HG02885 (cell line): ENCODE measurements around the gene CWC27.
"Not testable (repeated sequence)": the region's sequence is repeated elsewhere in the genome, so short reads cannot be mapped to it uniquely, and the experiment has no call there.

Source experiments
- ATAC-seq: cut with Tn5 transposase; IDR thresholded peaks from one replicate; pipeline ENCODE4 v1.9.1; 2021; ENCODE audit warnings: mild to moderate bottlenecking; ENCODE audit not compliant: unreplicated experiment, poor library complexity

Gene CWC27

DNA sequence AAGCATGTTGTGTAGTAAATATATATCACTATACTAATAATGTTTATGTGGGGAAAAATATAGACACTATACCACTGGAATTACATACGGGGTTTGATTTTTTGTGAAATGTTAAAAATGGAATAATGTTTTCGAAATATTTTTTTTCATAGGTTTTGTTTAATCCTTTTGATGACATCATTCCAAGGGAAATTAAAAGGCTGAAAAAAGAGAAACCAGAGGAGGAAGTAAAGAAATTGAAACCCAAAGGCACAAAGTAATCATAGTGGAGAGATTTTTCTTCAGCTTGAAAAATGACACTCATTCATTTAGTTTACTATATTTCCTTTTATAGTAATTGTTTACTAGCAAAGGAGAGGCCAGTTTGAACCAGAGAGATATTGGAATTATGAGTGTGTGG is 17.6 kb downstream of the CWC27 start:
- no peak for ATAC-seq

DNA sequence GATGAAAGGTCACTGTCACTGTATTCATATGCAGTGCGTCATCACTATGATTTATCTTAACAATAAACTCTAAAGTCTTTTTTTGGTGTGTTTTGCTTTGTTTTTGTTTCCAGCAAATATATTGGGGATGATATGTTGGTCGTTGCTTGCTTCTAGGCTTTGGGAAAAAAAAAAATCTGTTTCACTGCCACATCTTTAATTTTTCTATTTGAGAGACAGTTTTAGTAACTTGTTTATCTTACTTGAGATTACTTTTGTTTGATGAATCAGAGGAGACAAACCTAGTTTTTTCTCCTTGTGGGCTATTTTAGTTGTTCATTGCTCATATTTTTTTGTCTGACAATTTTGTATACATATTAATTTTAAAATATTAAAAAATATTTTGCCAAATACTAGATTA is 19.4 kb downstream of the CWC27 start:
- ATAC-seq, result no peak

DNA sequence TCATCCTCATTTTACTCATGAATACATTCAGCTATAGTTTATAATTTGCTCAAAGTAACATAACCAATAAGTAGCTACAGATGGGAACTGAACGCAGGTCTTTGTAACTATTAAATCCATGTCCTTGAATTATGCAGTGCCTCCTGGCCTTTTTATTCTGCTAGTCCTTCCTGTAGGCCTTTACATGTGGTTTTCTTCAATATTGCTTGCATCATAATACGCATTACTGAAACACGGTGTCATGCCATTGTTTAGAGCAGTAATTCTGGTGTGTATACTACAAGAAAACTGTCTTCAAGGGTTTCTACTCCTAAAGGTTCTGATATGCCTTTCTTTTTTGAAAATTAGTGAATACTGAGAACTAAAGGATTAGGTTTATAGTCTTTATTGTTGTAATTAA is 20.7 kb downstream of the CWC27 start:
- no peak for ATAC-seq

DNA sequence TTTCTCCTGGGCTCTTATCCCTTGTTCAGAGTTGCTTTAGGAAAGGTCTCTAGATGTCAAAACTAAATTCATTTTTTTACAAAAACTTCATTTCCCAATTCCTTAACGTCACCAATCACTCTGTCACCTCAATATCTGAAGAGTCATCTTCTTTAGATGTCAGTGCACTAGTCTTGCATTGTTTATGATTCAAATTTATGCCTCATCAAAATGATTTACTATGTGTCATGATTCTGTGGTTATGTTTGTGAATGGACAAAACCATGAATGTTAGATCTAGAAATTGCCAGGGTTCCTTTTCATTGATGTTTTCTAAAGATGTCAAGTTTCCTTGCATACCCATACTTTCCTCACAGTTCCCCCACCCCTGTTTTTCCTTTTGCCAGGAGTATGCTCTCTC is 21.5 kb downstream of the CWC27 start:
- ATAC-seq, result no peak

DNA sequence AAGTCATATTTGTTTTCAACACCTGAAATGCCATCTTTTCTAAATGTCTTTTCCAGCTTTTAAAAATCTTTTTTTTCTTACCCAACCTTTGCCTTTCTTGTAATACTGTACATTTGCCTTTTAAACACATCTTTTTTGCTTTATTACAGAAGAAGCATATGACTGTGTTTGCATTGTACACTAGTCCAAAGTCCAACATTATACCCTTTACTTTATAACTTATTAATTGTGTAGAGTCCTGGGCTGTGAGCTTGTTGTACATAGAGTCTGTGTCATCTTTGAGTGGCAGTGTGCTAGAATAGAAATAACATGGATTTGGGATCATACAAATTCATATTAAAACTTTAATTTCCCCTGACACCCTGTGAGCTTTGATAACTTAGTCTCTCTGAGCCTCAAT is 23.7 kb downstream of the CWC27 start:
- ATAC-seq, result no peak

DNA sequence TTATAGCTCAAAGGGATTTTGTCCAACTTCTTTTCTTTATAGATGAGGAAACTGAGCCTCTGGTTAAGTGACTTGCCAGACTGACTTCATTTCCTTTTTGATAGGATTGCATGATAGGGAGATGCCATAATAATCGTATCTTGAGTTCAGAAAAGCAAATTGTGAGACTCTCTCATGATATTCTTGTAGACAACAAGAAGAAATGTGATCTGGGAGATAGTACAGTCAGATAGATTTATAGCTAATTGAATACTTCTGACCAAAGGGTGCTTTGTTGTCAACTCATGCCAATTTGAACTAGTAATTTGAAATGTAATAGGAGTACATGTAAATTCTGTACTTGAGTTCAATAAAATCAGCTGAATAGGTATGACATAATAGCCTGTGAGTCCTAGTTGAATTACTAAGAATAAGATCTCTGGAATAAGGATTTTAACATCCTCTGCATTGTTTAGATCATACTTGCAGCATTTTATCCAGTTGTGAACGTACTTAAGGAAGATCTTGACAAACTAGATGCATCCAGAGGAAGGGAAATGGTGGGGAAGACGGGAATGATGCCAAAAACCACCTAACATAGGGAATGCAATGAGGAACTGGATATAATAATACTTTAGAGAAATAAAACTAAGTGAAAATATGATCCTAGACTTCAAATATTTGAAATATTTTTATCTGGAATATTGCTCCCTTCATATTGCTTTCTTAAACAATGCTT is 25.5 kb downstream of the CWC27 start:
- no peak for ATAC-seq

DNA sequence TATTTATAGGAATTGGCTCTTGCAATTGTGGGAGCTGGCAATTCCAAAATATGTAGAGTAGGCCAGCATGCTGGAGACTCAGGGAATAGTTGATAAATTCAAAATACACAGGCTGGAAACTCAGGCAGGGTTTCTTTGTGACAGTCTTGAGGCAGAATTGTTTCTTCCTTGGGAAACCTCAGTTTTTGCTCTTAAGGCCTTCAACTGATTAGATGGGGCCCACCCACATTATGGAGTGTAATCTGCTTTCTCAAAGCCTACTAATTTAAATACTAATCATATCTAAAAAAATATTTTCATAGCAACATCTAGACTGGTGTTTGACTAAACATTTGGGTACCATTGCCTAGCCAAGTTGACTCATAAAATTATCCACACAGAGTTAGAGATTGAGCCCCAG is 27.6 kb downstream of the CWC27 start:
- ATAC-seq, result no peak

DNA sequence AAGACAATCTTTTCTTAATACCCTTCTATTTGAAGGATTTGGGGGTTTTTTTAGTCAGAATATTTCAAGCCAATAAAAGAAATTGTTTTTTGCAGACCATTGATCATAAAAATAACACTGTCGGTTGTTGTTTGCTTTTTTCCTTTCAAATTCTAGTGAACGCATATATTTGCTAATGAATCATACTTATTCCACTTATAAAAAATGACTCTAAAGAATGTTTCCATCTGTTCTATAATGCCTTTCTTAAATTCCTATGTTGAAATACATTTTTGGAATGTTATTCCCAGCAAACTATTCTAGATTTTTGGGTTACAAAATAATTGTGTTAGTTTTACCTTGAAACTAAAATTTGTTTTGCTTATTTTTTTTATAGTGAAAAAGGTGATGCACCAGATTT is 32.2 kb downstream of the CWC27 start:
- ATAC-seq, result no peak

DNA sequence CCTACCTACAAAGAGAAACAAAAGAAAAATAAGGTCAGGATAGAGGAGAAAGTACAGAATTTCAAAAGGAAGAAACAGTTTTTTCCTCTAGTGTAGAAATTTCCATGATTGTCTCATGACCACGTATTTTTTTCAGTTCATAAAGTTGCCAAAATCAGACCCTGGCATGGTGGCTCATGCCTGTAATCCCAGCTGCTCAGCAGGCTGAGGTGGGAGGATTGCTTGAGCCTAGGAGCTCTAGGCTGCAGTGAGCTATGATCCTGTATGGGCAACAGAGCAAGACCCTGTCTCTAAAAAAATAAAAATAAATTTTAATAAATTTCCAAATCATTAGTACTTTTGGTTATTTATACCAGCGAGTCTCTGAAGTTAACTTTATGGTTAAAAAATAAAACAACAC is 37.8 kb downstream of the CWC27 start:
- no peak for ATAC-seq

DNA sequence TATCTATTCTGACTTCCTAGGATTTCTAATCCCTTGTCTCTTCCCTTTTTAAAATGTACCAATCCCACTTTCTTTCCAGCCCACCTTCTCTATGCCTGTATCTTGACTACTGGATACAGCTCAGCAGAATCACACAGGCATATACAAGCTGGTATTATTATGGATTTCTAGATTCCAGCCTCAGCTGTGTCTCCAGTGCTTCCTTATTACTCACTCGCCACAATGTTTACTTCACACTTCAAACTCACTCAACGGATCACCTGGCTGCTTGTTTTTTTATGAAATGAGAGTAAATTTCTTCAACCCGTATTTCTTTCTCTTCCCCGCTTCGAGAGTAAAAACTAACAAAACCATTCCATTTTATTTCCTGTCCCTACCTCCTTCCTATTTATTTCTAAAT is 38.8 kb downstream of the CWC27 start:
- no peak for ATAC-seq

DNA sequence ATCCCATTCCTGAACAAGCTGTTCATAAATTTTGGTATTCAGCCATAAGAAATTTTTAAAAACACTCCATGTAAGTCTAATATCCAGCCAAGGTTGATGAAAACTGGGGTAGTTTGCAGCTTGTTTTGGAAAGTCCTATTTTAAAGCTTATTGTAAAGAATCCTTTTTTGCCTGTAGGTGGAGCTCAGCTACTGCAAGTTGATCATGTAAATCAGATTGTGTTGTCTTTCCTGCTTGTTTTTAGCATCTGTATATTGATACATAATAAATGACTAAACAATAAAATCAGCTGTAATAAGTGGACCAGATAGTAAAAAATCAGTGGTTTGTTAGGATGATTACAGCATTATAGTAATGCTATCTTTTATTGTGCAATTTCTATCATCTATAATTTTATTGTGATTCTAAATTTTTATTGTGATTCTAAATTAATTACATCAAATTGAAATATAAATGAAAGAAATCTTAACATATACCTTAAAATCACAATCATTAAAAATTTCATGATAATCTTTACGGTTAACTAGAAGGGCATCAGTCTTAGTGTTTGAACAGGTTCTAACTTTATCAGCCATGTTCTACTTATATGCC is 42.4 kb downstream of the CWC27 start:
- peak; percentile 44 for ATAC-seq

DNA sequence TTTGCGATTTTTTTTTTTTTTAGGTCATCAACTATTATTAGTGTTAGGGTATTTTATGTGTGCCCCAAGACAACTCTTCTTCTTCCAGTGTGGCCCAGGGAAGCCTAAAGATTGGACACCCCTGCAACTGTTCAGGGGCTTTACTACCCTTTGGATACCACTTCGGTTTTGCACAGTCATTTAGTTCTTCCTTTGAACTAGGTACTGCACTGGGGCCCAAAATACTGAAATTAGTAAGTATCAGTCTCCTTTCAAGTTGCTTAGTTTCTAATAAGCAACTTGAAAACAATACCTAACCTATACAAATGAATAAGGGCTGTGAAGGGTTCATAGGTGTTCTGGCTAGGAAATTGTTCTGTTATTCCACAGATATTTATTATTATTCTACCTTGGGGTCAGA is 45.3 kb downstream of the CWC27 start:
- peak; percentile 98 for ATAC-seq

DNA sequence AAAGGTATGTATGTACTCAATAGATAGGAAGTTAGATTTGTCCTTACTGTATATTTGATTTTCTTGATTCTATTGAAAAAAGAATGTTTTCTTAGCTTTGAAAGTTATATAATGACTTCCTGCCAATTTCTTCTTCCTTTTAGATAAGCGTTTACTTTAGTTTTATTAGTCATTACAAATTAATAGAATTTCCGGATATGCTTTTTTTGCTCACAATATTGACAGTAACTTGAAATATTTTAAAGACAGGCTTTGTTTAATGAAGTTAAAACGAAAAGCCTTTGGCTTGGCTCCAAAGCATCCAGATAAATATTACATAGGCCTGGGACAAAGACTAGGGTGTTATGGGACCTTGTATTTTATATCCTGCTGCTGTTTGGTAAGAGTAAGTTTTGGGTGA is 49.5 kb downstream of the CWC27 start:
- ATAC-seq, result no peak

DNA sequence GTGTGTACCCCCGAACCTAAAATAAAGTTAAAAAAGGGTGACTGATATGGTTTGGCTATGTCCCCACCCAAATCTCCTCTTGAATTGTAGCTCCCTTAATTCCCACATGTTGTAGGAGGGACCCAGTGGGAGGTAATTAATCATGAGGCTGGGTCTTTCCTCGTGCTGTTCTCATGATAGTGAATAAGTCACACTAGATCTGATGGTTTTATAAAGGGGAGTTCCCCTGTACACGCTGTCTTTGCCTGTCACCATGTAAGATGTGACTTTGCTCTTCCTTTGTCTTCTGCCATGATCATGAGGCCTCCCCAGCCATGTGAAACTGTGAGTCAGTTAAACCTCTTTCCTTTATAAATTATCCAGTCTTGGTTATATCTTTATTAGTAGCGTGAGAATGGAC is 50.6 kb downstream of the CWC27 start:
- not testable (repeated sequence) for ATAC-seq

DNA sequence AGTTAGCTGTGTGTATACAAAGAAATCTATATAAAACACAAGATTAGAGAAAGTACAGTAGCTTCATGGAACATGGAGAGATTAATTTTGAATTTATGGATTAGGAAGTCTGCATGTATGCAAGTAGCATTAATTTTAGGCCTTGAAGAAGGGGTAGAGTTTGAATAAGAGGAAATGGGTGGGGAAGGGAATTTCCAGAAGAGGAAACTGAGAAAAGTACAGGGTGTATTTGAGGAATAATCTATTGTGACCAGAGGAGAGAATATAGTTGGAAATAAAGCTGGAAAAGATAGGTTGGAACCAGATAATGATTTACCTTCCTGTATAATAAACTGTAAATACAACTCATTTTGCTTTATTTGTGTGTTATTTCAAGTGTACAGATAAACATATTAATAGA is 53.6 kb downstream of the CWC27 start:
- ATAC-seq, result no peak

DNA sequence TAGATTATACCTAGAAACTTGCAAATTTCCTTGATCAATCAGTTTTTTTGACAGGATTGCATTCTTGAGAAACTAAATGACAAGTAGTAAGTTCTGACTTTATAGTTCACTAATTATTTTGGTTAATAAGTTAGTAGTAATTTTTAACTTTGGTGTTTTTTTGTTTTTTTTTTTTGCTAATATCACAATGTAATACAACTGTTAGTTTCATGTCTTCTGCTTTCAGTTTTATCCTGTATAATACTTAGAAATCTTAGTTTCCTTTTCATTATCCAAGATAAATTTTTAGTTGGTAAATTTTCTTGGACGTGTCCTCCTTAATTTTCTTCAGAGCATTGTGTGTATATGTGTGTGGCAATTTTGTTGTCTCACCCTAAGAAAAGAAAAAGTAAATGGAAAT is 57.8 kb downstream of the CWC27 start:
- ATAC-seq, result no peak

DNA sequence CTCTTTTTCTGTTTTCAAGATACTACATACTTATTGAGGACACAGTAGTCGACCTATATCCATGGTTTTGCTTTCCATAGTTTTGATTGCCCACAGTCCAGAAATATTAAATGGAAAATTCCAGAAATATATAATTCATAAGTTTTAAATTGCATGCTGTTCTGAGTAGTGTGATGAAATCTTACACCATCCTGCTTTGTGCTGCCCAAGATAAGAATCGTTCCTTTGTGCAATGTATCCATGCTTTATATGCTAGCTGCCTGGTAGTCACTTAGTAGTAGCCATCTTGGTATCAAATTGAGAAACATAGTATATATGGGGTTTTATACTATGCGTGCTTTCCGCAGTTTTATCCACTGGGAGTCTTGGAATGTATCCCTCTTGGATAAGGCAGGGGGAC is 59.0 kb downstream of the CWC27 start:
- ATAC-seq, result no peak

DNA sequence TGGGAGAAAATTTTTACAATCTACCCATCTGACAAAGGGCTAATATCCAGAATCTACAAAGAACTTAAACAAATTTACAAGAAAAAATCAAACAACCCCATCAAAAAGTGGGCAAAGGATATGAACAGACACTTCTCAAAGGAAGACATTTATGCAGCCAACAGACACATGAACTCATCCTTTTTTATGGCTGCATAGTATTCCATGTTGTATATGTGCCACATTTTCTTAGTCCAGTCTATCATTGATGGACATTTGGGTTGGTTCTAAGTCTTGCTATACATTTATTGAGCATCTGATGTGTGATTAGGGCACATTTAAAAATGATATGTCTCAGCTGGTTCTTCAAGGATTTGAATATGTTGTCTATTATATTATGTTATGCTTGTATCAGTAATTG is 61.9 kb downstream of the CWC27 start:
- ATAC-seq, result not testable (repeated sequence)

DNA sequence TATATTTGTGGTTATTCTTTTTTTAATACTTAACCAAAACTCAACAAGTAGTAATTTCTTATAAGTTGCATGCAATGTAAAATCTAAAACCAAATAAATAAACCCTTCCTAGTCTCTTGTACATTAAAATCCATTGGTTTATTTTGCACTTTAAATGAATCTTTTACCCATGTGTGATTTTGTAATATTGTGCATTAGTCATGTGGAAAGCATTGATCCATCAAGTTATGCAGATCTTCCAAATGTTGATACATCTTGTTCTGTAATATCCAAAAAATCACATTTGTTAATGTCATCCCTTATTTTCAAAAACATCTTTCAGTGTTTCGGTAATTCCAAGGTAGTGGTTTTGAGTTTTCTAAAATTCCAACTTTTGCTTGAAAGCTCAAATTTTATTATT is 63.3 kb downstream of the CWC27 start:
- no peak for ATAC-seq

DNA sequence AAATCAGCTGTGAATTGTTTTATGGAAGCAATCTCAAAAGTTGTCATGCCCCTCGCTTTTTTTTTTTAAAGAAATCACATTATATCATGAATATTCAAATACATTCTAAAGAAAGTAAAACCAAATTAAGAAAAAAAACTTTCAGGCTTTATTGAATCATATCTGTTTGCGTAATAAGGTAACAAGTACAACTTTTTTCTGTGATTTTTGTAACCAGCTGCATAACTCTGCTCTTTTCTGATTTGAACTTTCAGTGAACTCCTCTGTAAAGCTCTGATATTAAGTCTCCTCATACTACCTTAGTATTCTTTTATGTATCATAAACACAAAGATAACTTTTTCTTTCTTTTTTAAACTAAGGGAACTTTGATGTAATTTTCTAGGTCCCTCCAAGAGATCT is 65.3 kb downstream of the CWC27 start:
- ATAC-seq, result no peak

DNA sequence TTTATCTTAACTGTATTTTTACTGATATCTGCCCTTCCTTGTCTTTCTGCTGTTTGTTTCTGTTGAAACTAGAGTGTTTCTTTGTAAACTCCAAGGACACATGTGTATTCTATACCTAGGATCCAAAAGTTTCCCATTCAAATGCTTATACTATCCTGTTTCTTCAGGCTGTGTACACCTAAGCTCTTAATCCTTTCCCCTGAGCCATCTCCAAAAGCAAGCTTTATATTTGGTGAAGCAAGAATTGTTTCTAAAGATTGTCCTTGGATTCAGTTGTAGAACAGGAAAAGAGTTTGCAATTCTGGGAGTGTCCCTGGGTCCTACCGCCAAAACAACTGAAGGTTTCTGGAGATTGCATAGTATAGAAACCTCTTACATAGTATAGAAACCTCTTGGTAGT is 65.9 kb downstream of the CWC27 start:
- ATAC-seq, result no peak

DNA sequence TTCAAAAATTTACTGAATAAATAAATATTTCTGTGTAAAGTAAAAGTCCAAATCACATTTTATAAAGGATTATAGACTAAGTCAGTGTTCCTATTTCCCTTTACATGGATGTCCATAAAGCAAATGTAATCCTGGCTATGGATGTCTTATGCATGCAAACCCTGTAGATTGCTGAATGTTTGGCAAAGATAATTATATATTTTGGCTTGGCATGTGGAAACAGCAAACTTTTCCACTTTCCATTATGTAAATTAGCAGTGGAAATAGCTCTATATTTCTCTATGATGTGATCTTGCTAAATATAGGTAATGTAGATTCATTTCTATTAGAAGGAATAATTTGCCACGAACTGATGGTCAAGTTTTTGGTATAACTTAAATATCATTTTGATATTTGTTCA is 66.5 kb downstream of the CWC27 start:
- ATAC-seq, result no peak
